H1 (cell line): Measurements from ENCODE around the gene STPG1. TPM values are rescaled to one million over a fixed set of nuclear protein-coding genes. Genes with fewer than 3 reads are reported as not detected.

Experiments used
- PHF8 ChIP-seq: fragments of 200-600 bp; sonication (generic); conservative IDR thresholded peaks from 2 replicates; pipeline ENCODE4 v1.7.1; 2012; ENCODE audit warnings: low read depth, mild to moderate bottlenecking, inconsistent platforms, low read length, moderate library complexity
- polyA plus RNA-seq, 7 experiments: library from polyadenylated mRNA; depleted of rRNA in 3 of 7; stranded (reverse) in 5 of 7; unstranded in 2 of 7; fragments of >200 nt in 5 of 7; fragments of 200-250 nt in 2 of 7; gene quantifications; 1 replicate in 5 of 7; 2 replicates in 1 of 7; 4 replicates in 1 of 7; pipeline versions ENCODE4 v1.2.1 to v1.2.3, GENCODE V29; 2011 to 2013; ENCODE audit warnings: missing spikeins in 2 of 7, mixed read lengths in 2 of 7
- total RNA-seq: library from RNA; stranded (reverse); fragmentation: NEBNext Ultra II Directional; extraction: Animal tissue kit (Norgen Biotek cat#: 25700); gene quantifications from 2 replicates; pipeline ENCODE4 v1.2.1, GENCODE V29; 2021

Gene STPG1
- total and polyA plus RNA-seq, 2 of the 8 experiments (the other 6 are each of a cell fraction or from before 2014, with no cell fraction given), result 10.3 to 11.2 TPM

- no peak for TF ChIP-seq PHF8
These were observed 44.4 kb downstream of the STPG1 start (continued) for GRCh38 chr1:24369199-24369598.
